B cell (primary cell): ENCODE data around the gene JARID2. TPM values are rescaled to one million over a fixed set of nuclear protein-coding genes. Genes with fewer than 3 reads are reported as not detected.
A peak's percentile ranks its signal among the peaks of the same experiment; 100 is the strongest.

Experiments used
- ATAC-seq: fragments of 200-7000 bp; cut with Tn5 transposase; one replicate; pipeline ENCODE4 v1.10.0; 2021; ENCODE audit warnings: low read depth, mild to moderate bottlenecking, moderate number of reproducible peaks, moderate library complexity
- CTCF ChIA-PET: fragments of 350-600 bp; sonication (Branson Sonifier 250); formaldehyde crosslinking; loops from one replicate; lab custom pipeline; 2021; ENCODE audit warnings: antibody characterized with exemption, inconsistent platforms; lab: Charles Lee
- POLR2A ChIA-PET: fragments of 350-600 bp; sonication (Branson Sonifier 250); formaldehyde crosslinking; loops from one replicate; lab custom pipeline; 2021; ENCODE audit warnings: antibody characterized with exemption; lab: Charles Lee
- DNase-seq: peaks from one replicate; pipeline ENCODE4 v3.0.0; 2013
- H2AFZ ChIP-seq: 2 replicates; pipeline ENCODE4 v1.6.1; 2012; ENCODE audit warnings: mild to moderate bottlenecking, low read depth, low read length; ENCODE audit not compliant: insufficient read depth, poor library complexity, severe bottlenecking
- H3K27ac ChIP-seq, 2 donors: 1 replicate in 1 of 2; 2 replicates in 1 of 2; pipeline ENCODE4 v1.5.1; 2012 to 2013; ENCODE audit warnings: low read length in 2 of 2, mild to moderate bottlenecking in 2 of 2, moderate library complexity in 1 of 2
- H3K27me3 ChIP-seq, 4 experiments: fragments of 200-600 bp in 1 of 4; sonication (generic) in 1 of 4; replicated peaks in 1 of 4; 1 replicate in 2 of 4; 2 replicates in 2 of 4; pipeline versions ENCODE4 v1.6.1 to v1.7.0; 2013 to 2016; ENCODE audit warnings: low read length in 3 of 4, mild to moderate bottlenecking in 2 of 4, mixed read lengths in 1 of 4, moderate library complexity in 1 of 4; ENCODE audit not compliant: insufficient read depth in 4 of 4, control insufficient read depth in 3 of 4; ENCODE audit errors: control extremely low read depth in 1 of 4
- H3K36me3 ChIP-seq, 2 experiments: replicated peaks in 1 of 2; 1 replicate in 1 of 2; 2 replicates in 1 of 2; pipeline versions ENCODE4 v1.6.1 to v1.7.1; 2013; ENCODE audit warnings: low read length in 1 of 2; ENCODE audit not compliant: insufficient read depth in 2 of 2, control insufficient read depth in 1 of 2; ENCODE audit errors: control extremely low read depth in 1 of 2, extremely low read depth in 1 of 2
- H3K4me1 ChIP-seq, 2 donors: fragments of 200-600 bp in 1 of 2; sonication (generic) in 1 of 2; 1 replicate in 1 of 2; 2 replicates in 1 of 2; pipeline versions ENCODE4 v1.5.1 to v1.6.1; 2013 to 2017; ENCODE audit warnings: low read length in 2 of 2; ENCODE audit not compliant: control insufficient read depth in 2 of 2, insufficient read depth in 2 of 2
- H3K4me2 ChIP-seq: replicated peaks from 2 replicates; pipeline ENCODE3; 2012; ENCODE audit warnings: mild to moderate bottlenecking, low read depth, low read length; ENCODE audit not compliant: poor library complexity, severe bottlenecking
- H3K4me3 ChIP-seq, 5 experiments: fragments of 200-600 bp in 1 of 5; sonication (generic) in 1 of 5; 1 replicate in 3 of 5; 2 replicates in 2 of 5; pipeline versions ENCODE4 v1.5.1 to v1.7.0; 2011 to 2016; ENCODE audit warnings: low read length in 4 of 5, mild to moderate bottlenecking in 4 of 5, low read depth in 2 of 5, control low read depth in 1 of 5, moderate library complexity in 1 of 5; ENCODE audit not compliant: insufficient read depth in 1 of 5; ENCODE audit errors: control extremely low read depth in 1 of 5, extremely low read depth in 1 of 5
- H3K79me2 ChIP-seq: fragments of 200-600 bp; sonication (generic); one replicate; pipeline ENCODE4 v1.6.0; 2016; ENCODE audit warnings: low read length; ENCODE audit not compliant: control insufficient read depth, insufficient read depth
- H3K9ac ChIP-seq: fragments of 200-600 bp; sonication (generic); 2 replicates; pipeline ENCODE4 v1.6.1; 2017; ENCODE audit warnings: mild to moderate bottlenecking, low read length, moderate library complexity
- H3K9me3 ChIP-seq, 3 donors: one replicate each; pipeline versions ENCODE4 v1.6.1 to v1.7.1; 2013; ENCODE audit warnings: low read length in 2 of 3; ENCODE audit not compliant: control insufficient read depth in 2 of 3, insufficient read depth in 1 of 3; ENCODE audit errors: control extremely low read depth in 1 of 3
- H4K20me1 ChIP-seq: 2 replicates; pipeline ENCODE4 v1.6.0; 2012; ENCODE audit warnings: mild to moderate bottlenecking, low read length; ENCODE audit not compliant: insufficient read depth, control insufficient read depth, poor library complexity, severe bottlenecking
- H3K27ac Mint-ChIP-seq: one replicate; pipeline ENCODE4 v1.8.0; 2021; ENCODE audit warnings: mixed read lengths
- H3K27me3 Mint-ChIP-seq: one replicate; pipeline ENCODE4 v1.8.0; 2021; ENCODE audit warnings: mixed read lengths
- H3K4me1 Mint-ChIP-seq: one replicate; pipeline ENCODE4 v1.8.0; 2021; ENCODE audit warnings: mixed read lengths
- H3K4me3 Mint-ChIP-seq: one replicate; pipeline ENCODE4 v1.8.0; 2021; ENCODE audit warnings: mixed read lengths
- H3K9me3 Mint-ChIP-seq: one replicate; pipeline ENCODE4 v1.8.0; 2022; ENCODE audit warnings: mixed read lengths; ENCODE audit not compliant: insufficient read depth
- CTCF ChIP-seq: fragments of 200-600 bp; IDR thresholded peaks from one replicate; pipeline ENCODE4 v1.8.0; 2022; ENCODE audit warnings: antibody characterized with exemption, mild to moderate bottlenecking
- EZH2 ChIP-seq: IDR thresholded peaks from 2 replicates; pipeline ENCODE4 v1.6.1; 2012; ENCODE audit warnings: borderline replicate concordance, low read depth, mild to moderate bottlenecking, moderate library complexity, low read length; ENCODE audit not compliant: insufficient read depth, poor library complexity, severe bottlenecking
- WGBS: methylation state at CpG from one replicate; pipeline ENCODE4 v1.1.5; 2013; ENCODE audit warnings: missing lambda C conversion rate; ENCODE audit not compliant: insufficient coverage; 5-methylcytosine and 5-hydroxymethylcytosine counted together
- intact Hi-C: fragments of 100-400 bp; cut with micrococcal nuclease; formaldehyde crosslinking; loops from one replicate; pipeline ENCODE4 v1.10.0; 2022
- polyA plus RNA-seq: library from polyadenylated mRNA; depleted of rRNA; stranded (reverse); fragments of >200 nt; gene quantifications from 2 replicates; pipeline ENCODE4 v1.2.3, GENCODE V29; 2012
- total RNA-seq, 2 donors: library from RNA; stranded (reverse); fragments of 120-200 nt in 1 of 2; gene quantifications; 1 replicate in 1 of 2; 2 replicates in 1 of 2; pipeline versions ENCODE4 v1.2.3 to v1.2.4, GENCODE V29; 2013 to 2022

The JARID2 gene
- total and polyA plus RNA-seq, 2 donors (not counting 1 experiment from before 2014, with no cell fraction given) = 11.0 to 58.1 TPM

- Mint-ChIP-seq H3K4me3 (no peak overlapping the region), H3K4me1 (peaks cover 76% of the 10 kb centered on the region), H3K27ac (no peak overlapping the region), H3K27me3 (no peaks in the 10 kb centered on the region), H3K9me3 (no peaks in the 10 kb centered on the region)
- Histone ChIP-seq H3K4me1 (peaks cover 35 to 47% of the 10 kb centered on the region in 2 donors), H3K27me3 (no peaks in the 10 kb centered on the region), H2AFZ (no peak overlapping the region), H3K27ac (no peak overlapping the region), H4K20me1 (peaks cover 58% of the 10 kb centered on the region), H3K9ac (no peak overlapping the region), H3K9me3 (no peaks in the 10 kb centered on the region), H3K4me2 (peak overlapping the region; percentile 5), H3K79me2 (peaks cover 97% of the 10 kb centered on the region), H3K4me3 (no peak overlapping the region), H3K36me3 (no peaks in the 10 kb centered on the region)
- ATAC-seq = no peak
- ChIA-PET CTCF (interaction anchor here (0.6 to 1.1 kb wide), 5 partner anchors 10 to 243 kb away, joined by 3 to 4 read pairs (median 3); no protein-coding TSS in a partner anchor), POLR2A (interaction anchor here (0.7 kb wide), 1 partner anchor 213 kb away, joined by 4 read pairs; no protein-coding TSS in a partner anchor)
- intact Hi-C loops = no loop called here
- DNase-seq = no peak
- WGBS = 70% methylated on average over 5 of the region's 8 CpGs
- TF ChIP-seq EZH2 = no peak
- TF ChIP-seq CTCF = no peak
These were observed 97.8 kb downstream of the JARID2 start for GRCh38 chr6:15343490-15344191.

GRCh38 chr6:15344192-15344519 lies 98.3 kb downstream of the JARID2 start:
- Mint-ChIP-seq H3K4me1 (peaks cover 77% of the 10 kb centered on the region), H3K9me3 (no peaks in the 10 kb centered on the region), H3K27ac (no peak overlapping the region), H3K4me3 (no peak overlapping the region), H3K27me3 (no peaks in the 10 kb centered on the region)
- H3K27me3 ChIP-seq = no peaks in the 10 kb centered on the region
- no peaks in the 10 kb centered on the region for H3K36me3 ChIP-seq
- peaks cover 58% of the 10 kb centered on the region for H4K20me1 ChIP-seq
- H2AFZ ChIP-seq = no peak overlapping the region
- WGBS = no CpG with 5 or more reads among the region's 3 CpGs
- H3K4me2 ChIP-seq = peak overlapping the region; percentile 5
- H3K4me1 ChIP-seq = peaks cover 34 to 46% of the 10 kb centered on the region in 2 donors
- no peak overlapping the region for H3K4me3 ChIP-seq
- intact Hi-C loops = no loop called here
- ATAC-seq (no peak), DNase-seq (no peak)
- ChIA-PET POLR2A (interaction anchor here (0.7 kb wide), 1 partner anchor 213 kb away, joined by 4 read pairs; no protein-coding TSS in a partner anchor), CTCF (interaction anchor here (0.6 to 1.1 kb wide), 4 partner anchors 10 to 97 kb away, joined by 3 to 4 read pairs (median 4); no protein-coding TSS in a partner anchor)
- TF ChIP-seq EZH2 = no peak
- no peak for TF ChIP-seq CTCF
- H3K79me2 ChIP-seq = peaks cover 97% of the 10 kb centered on the region
- no peak overlapping the region for H3K27ac ChIP-seq
- H3K9ac ChIP-seq = no peak overlapping the region
- no peaks in the 10 kb centered on the region for H3K9me3 ChIP-seq
